KOPT-K1 (cell line): Measurements from ENCODE around the gene SKA3.
"Not testable (repeated sequence)": the region's sequence is repeated elsewhere in the genome, so short reads cannot be mapped to it uniquely, and the experiment has no call there.

ENCODE experiments used
- H3K27ac ChIP-seq: fragments of 200-600 bp; sonication (generic); 2 replicates; pipeline ENCODE4 v1.5.1; 2016; ENCODE audit warnings: antibody characterized with exemption, mild to moderate bottlenecking, low read depth, low read length; ENCODE audit not compliant: poor library complexity, severe bottlenecking
- H3K36me3 ChIP-seq: fragments of 200-600 bp; sonication (generic); 2 replicates; pipeline ENCODE4 v1.5.1; 2017; ENCODE audit warnings: antibody characterized with exemption, mild to moderate bottlenecking, low read length, moderate library complexity; ENCODE audit not compliant: insufficient read depth
- H3K9me3 ChIP-seq: fragments of 200-600 bp; sonication (generic); 2 replicates; pipeline ENCODE4 v1.5.1; 2017; ENCODE audit warnings: antibody characterized with exemption, low read length, mild to moderate bottlenecking; ENCODE audit not compliant: insufficient read depth, poor library complexity, severe bottlenecking

The SKA3 gene

GRCh38 chr13:21194756-21195155, 18.4 kb upstream of the SKA3 start:
- not testable (repeated sequence) for H3K27ac ChIP-seq, H3K36me3 ChIP-seq, H3K9me3 ChIP-seq

DNA sequence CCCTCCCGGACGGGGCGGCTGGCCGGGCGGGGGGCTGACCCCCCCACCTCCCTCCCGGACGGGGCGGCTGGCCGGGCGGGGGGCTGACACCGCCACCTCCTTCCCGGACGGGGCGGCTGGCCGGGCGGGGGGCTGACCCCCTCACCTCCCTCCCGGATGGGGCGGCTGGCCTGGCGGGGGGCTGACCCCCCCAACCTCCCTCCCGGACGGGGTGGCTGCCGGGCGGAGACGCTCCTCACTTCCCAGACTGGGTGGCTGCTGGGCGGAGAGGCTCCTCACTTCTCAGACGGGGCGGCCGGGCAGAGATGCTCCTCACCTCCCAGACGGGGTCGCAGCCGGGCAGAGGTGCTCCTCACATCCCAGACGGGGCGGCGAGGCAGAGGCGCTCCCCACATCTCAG, 10.1 kb upstream of the SKA3 start:
- H3K9me3 ChIP-seq, H3K36me3 ChIP-seq, H3K27ac ChIP-seq: not testable (repeated sequence)

GRCh38 chr13:21181671-21182070, 5.3 kb upstream of the SKA3 start:
- Histone ChIP-seq H3K36me3 (peaks cover 5% of the 10 kb centered on the region; the same call in 1 of the 2 replicates), H3K27ac (no peak overlapping the region), H3K9me3 (no peaks in the 10 kb centered on the region)

DNA sequence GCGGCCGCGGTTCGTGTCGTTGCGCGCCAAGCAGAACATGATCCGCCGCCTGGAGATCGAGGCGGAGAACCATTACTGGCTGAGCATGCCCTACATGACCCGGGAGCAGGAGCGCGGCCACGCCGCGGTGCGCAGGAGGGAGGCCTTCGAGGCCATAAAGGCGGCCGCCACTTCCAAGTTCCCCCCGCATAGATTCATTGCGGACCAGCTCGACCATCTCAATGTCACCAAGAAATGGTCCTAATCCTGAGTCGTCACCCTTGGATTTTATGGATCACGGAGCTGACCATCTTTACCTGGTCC, 581 bp upstream of the SKA3 start:
- no peaks in the 10 kb centered on the region for H3K9me3 ChIP-seq
- peaks cover 33% of the 10 kb centered on the region for H3K36me3 ChIP-seq
- H3K27ac ChIP-seq: peak overlapping the region; percentile 94

GRCh38 chr13:21175656-21176214, 617 bp downstream of the SKA3 start:
- no peaks in the 10 kb centered on the region for H3K9me3 ChIP-seq
- peaks cover 45% of the 10 kb centered on the region for H3K36me3 ChIP-seq
- peak overlapping the region; percentile 94 for H3K27ac ChIP-seq

DNA sequence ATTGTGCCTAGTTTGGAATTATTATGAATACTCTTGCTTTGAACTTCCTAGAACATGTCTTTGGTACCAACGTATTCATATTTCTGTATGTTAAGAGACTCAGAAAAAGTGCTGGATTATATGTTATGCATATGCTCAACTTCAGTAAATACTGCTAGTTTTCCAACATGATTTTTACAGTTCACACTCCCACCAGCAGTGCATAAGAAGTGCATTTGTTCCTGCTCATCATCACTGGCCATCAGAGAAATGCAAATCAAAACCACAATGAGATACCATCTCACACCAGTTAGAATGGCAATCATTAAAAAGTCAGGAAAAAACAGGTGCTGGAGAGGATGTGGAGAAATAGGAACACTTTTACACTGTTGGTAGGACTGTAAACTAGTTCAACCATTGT, 2.6 kb downstream of the SKA3 start:
- H3K9me3 ChIP-seq, H3K27ac ChIP-seq: not testable (repeated sequence)
- H3K36me3 ChIP-seq: peaks cover 65% of the 10 kb centered on the region

DNA sequence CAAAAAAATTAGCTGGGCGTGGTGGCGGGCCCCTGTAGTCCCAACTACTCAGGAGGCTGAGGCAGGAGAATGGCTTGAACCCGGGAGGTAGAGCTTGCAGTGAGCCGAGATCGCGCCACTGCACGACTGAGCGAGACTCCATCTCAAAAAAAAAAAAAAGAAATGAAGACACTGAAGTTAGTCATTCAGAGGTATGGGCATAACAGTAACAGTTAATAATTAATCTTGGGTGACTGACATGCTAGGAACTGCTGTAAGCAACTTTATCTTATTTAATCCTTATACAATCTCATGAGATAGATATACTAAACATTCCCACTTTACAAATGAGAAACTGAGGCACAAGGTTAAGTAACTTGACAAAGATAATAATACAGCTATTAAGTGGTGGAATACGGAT, 4.9 kb downstream of the SKA3 start:
- no peaks in the 10 kb centered on the region for H3K9me3 ChIP-seq
- H3K27ac ChIP-seq: no peak overlapping the region
- H3K36me3 ChIP-seq: peaks cover 83% of the 10 kb centered on the region

GRCh38 chr13:21165606-21166005, 10.7 kb downstream of the SKA3 start:
- peaks cover 99% of the 10 kb centered on the region for H3K36me3 ChIP-seq
- not testable (repeated sequence) for H3K9me3 ChIP-seq, H3K27ac ChIP-seq

GRCh38 chr13:21164631-21165030, 11.7 kb downstream of the SKA3 start:
- H3K27ac ChIP-seq: no peak overlapping the region
- peaks cover 99% of the 10 kb centered on the region for H3K36me3 ChIP-seq
- no peaks in the 10 kb centered on the region for H3K9me3 ChIP-seq

GRCh38 chr13:21152251-21152899, 24.0 kb downstream of the SKA3 start:
- H3K36me3 ChIP-seq: peaks cover 66% of the 10 kb centered on the region
- H3K27ac ChIP-seq: no peak overlapping the region
- H3K9me3 ChIP-seq: no peaks in the 10 kb centered on the region

GRCh38 chr13:21150013-21150412, 26.3 kb downstream of the SKA3 start:
- Histone ChIP-seq H3K36me3 (peaks cover 66% of the 10 kb centered on the region), H3K9me3 (no peaks in the 10 kb centered on the region), H3K27ac (no peak overlapping the region)

DNA sequence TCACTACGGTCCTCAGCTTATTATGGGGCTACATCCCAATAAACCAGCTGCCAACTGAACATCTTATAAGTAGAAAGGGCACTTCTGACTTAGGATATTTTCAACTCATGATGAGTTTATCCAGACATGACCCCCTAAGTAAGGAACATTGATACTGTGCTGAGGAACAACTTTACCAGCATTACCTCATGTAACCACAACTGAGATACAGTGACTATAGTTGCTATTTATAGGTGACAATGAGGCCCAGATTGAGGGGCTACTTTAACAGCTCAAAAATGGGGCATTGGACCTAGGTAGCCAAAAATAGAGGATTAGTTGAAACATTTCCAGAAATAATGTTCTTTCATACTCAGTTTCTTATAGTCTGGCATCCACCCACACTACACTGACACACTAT, 26.8 kb downstream of the SKA3 start:
- H3K36me3 ChIP-seq: peaks cover 66% of the 10 kb centered on the region
- no peaks in the 10 kb centered on the region for H3K9me3 ChIP-seq
- H3K27ac ChIP-seq: no peak overlapping the region

DNA sequence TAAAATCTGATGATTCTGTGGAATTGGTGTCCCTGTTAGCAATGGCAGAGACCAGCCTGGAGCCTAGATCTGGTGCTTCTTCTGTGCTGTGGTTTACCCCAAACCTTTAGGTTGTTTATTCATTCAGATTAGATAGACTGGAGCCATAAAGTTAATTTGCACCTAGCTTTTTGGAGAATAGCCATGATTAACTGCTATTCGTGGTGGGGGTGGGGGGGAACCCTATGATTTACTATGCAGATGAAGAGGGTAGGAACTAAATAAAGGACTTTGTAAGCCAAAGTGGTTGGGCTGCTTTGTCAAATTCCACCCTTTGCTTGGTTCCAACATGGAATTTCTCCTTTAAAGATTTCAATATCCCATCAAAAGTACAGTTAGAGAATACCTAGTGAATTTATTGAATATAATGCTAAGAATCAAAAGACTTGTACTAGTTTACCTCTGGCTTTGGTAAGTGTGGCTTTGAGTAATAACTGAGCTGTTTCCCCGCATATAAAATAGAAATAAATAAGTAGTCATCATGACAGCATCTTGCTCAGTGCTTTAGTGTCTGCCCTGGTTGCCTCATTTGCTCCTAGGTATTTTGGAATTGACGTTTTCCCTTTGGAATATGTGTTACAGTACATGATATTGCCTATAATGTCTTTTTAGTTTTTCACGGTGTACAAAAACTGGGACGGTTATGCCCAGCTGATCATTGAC, 27.6 kb downstream of the SKA3 start:
- H3K27ac ChIP-seq: no peak overlapping the region
- peaks cover 65% of the 10 kb centered on the region for H3K36me3 ChIP-seq
- no peaks in the 10 kb centered on the region for H3K9me3 ChIP-seq

DNA sequence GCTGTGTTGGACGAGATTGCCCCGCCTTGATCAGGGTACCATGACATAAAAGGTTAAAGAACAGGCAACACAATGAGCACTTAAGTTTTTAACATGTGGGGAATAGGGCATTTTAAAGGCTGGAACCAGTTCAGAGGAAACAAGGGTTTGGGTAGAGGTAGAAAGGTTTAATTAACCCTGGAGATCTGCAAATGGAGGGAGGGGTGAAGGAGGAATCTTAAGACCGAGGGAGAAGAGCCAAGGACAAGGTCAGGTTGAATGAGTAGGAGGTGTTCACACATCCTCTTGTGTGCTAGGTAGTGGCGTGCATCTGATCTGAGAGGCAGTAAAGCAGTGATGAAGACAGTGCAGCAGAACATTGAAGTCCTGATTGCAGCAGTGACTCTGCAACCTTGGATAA, 28.5 kb downstream of the SKA3 start:
- no peaks in the 10 kb centered on the region for H3K9me3 ChIP-seq
- H3K36me3 ChIP-seq: peaks cover 65% of the 10 kb centered on the region
- H3K27ac ChIP-seq: no peak overlapping the region

GRCh38 chr13:21142766-21143165, 33.6 kb downstream of the SKA3 start:
- peaks cover 56% of the 10 kb centered on the region for H3K36me3 ChIP-seq

DNA sequence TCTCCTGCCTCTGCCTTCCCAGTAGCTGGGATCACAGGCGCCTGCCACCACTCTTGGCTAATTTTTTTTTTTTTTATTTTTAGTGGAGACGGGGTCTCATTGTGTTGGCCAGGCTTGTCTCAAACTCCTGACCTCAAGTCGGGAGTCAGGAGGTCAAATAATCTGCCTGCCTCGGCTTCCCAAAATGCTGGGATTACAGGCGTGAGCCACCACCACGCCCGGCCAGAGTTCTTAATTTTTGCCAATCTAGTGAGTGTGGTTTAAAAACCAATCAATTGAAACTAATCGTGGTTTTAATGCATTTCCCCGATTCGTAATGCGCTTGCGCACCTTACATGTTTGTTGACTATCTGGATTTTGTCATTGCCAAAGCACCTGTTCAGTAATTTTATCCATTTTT, 37.0 kb downstream of the SKA3 start:
- Histone ChIP-seq H3K36me3 (peaks cover 22% of the 10 kb centered on the region), H3K27ac (peak overlapping the region; percentile 82), H3K9me3 (no peaks in the 10 kb centered on the region)

More at GRCh38 chr13:21142766-21143165, 33.6 kb downstream of the SKA3 start:
- no peak overlapping the region for H3K27ac ChIP-seq
- no peaks in the 10 kb centered on the region for H3K9me3 ChIP-seq
